NB4 (cell line): ENCODE results near the gene SLC5A10.

Experiments
- MYC ChIP-seq: IDR thresholded peaks from 2 replicates; pipeline ENCODE4 v1.6.1; 2011; ENCODE audit warnings: low read depth, low read length
- POLR2A ChIP-seq: IDR thresholded peaks from 2 replicates; pipeline ENCODE4 v1.6.1; 2011; ENCODE audit warnings: mild to moderate bottlenecking; ENCODE audit not compliant: insufficient read length; ENCODE audit errors: extremely low read depth
- TF ChIP-seq, protein P1 (sequence below): IDR thresholded peaks from 2 replicates; pipeline ENCODE4 v1.6.1; 2011; ENCODE audit warnings: low read depth, low read length
- TF ChIP-seq, protein P2 (sequence below): IDR thresholded peaks from one replicate; pipeline ENCODE4 v1.5.1; 2012; ENCODE audit warnings: low read depth, low read length

DNA sequence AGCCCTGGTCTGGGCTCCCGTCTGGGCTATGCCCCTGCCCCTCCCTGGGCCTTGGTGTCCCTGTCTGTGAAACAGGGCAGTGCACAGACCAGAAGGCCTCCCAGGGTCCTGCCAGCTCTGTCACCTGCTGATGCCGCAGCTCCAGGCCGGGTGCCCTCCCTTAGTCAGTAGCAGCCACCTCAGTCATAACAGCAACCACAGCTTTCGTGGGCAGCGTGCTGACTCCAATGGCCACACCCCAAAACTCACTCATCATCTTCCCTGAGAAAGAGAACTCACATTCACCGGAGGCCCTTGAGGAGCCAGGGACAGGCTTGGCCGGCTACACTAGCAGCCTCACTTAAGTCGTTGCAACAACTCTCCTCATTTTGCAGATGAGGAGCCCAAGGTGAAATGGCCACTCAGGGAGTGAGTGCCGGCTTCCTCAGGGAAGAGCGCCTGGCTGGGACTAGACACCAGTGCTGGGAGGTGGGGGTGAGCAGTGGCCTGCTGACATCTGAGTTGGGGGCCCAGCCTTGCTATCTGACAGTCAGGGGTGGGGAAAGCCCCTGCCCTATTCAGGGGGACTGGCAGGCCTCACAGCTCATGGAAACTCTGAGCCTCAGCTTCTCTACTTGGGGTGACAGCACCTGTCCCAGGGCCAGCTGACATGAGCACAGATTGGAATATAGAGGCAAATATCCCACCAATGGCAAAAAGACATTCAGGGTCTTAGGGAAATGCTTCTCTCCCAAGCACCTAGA, 22.6 kb downstream of the SLC5A10 start:
- TF ChIP-seq, protein P1, sequence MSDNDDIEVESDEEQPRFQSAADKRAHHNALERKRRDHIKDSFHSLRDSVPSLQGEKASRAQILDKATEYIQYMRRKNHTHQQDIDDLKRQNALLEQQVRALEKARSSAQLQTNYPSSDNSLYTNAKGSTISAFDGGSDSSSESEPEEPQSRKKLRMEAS: no peak
- no peak for TF ChIP-seq POLR2A
- TF ChIP-seq, protein P2, sequence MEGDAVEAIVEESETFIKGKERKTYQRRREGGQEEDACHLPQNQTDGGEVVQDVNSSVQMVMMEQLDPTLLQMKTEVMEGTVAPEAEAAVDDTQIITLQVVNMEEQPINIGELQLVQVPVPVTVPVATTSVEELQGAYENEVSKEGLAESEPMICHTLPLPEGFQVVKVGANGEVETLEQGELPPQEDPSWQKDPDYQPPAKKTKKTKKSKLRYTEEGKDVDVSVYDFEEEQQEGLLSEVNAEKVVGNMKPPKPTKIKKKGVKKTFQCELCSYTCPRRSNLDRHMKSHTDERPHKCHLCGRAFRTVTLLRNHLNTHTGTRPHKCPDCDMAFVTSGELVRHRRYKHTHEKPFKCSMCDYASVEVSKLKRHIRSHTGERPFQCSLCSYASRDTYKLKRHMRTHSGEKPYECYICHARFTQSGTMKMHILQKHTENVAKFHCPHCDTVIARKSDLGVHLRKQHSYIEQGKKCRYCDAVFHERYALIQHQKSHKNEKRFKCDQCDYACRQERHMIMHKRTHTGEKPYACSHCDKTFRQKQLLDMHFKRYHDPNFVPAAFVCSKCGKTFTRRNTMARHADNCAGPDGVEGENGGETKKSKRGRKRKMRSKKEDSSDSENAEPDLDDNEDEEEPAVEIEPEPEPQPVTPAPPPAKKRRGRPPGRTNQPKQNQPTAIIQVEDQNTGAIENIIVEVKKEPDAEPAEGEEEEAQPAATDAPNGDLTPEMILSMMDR: no peak
- TF ChIP-seq MYC: no peak
